ENCODE data around the gene BLVRA.

The BLVRA gene

GRCh38 chr7:43843296-43843695 lies 84.8 kb downstream of the BLVRA start:
- H3K4me3 ChIP-seq (ENCODE audit: low read depth, low read length) = no peak overlapping the region
- no peaks in the 10 kb centered on the region for H3K36me3 ChIP-seq (replicated peaks)
- no peak overlapping the region for H3K27ac ChIP-seq
- TF ChIP-seq, protein P1, sequence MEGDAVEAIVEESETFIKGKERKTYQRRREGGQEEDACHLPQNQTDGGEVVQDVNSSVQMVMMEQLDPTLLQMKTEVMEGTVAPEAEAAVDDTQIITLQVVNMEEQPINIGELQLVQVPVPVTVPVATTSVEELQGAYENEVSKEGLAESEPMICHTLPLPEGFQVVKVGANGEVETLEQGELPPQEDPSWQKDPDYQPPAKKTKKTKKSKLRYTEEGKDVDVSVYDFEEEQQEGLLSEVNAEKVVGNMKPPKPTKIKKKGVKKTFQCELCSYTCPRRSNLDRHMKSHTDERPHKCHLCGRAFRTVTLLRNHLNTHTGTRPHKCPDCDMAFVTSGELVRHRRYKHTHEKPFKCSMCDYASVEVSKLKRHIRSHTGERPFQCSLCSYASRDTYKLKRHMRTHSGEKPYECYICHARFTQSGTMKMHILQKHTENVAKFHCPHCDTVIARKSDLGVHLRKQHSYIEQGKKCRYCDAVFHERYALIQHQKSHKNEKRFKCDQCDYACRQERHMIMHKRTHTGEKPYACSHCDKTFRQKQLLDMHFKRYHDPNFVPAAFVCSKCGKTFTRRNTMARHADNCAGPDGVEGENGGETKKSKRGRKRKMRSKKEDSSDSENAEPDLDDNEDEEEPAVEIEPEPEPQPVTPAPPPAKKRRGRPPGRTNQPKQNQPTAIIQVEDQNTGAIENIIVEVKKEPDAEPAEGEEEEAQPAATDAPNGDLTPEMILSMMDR (IDR thresholded peaks at IDR 0.05; ENCODE audit: low read depth, low read length, missing control alignments) = no peak
- no peaks in the 10 kb centered on the region for H3K27me3 ChIP-seq (replicated peaks)
- in situ Hi-C loops (cut with HindIII; ENCODE audit: low pct_ligation_motif_present, low sequenced_read_pairs) = no loop called here
- DNase-seq = no peak

DNA sequence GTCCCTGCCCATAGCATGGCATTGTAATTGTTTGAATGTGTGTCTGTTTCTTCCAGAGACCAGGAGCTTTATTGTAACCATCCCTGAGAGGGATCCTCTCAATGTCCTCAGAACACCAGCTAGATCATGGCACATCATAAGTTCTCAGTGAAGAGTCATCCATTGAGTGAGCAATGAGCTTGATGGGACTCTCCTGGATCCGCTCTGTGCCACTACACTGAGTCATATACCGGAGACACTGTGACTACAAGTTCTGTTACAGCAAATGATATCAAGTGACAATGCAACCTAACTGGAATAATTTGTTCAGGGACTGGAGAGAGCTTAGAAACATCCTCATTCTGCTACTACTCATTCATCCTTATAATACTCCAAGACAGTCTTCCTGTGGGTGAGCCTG lies 85.8 kb downstream of the BLVRA start:
- Histone ChIP-seq H3K27ac (no peak overlapping the region), H3K36me3 (replicated peaks) (no peaks in the 10 kb centered on the region), H3K4me3 (ENCODE audit: low read depth, low read length) (no peak overlapping the region), H3K27me3 (replicated peaks) (no peaks in the 10 kb centered on the region)
- TF ChIP-seq, protein P1 (IDR thresholded peaks at IDR 0.05; ENCODE audit: low read depth, low read length, missing control alignments) = no peak
- in situ Hi-C loops (cut with HindIII; ENCODE audit: low pct_ligation_motif_present, low sequenced_read_pairs) = no loop called here
- DNase-seq = no peak

- in situ Hi-C loops (cut with HindIII; ENCODE audit: low pct_ligation_motif_present, low sequenced_read_pairs) = no loop called here
- Histone ChIP-seq H3K27me3 (replicated peaks) (no peaks in the 10 kb centered on the region), H3K36me3 (replicated peaks) (no peaks in the 10 kb centered on the region), H3K4me3 (ENCODE audit: low read depth, low read length) (no peak overlapping the region), H3K27ac (no peak overlapping the region)
- TF ChIP-seq, protein P1 (IDR thresholded peaks at IDR 0.05; ENCODE audit: low read depth, low read length, missing control alignments) = no peak
- no peak for DNase-seq
These were observed 86.2 kb downstream of the BLVRA start for GRCh38 chr7:43844662-43845061.

DNA sequence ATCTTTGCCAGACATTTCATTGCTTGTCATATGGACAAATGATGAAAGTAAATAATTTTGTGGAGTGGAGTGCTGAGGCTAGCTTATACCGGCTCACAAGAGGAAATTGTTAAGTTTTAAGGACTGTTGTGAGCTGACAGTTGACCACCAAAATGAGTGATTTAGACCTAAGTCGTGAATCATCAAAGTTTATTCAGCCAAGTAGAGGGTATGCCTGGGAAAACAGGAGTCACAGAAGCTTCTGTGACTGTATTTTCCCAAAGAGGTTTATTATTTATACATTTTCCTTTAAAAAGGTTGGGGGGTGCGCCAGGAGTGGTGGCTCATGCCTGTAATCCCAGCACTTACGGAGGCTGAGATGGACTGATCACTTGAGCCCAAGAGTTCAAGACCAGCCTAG lies 89.0 kb downstream of the BLVRA start:
- in situ Hi-C loops (cut with HindIII; ENCODE audit: low pct_ligation_motif_present, low sequenced_read_pairs) = no loop called here
- TF ChIP-seq, protein P1 (IDR thresholded peaks at IDR 0.05; ENCODE audit: low read depth, low read length, missing control alignments) = no peak
- no peaks in the 10 kb centered on the region for H3K36me3 ChIP-seq (replicated peaks)
- no peak overlapping the region for H3K27ac ChIP-seq
- no peak overlapping the region for H3K4me3 ChIP-seq (ENCODE audit: low read depth, low read length)
- H3K27me3 ChIP-seq (replicated peaks) = no peaks in the 10 kb centered on the region
- DNase-seq = no peak

GRCh38 chr7:43849047-43849446 lies 90.6 kb downstream of the BLVRA start:
- in situ Hi-C loops (cut with HindIII; ENCODE audit: low pct_ligation_motif_present, low sequenced_read_pairs) = no loop called here
- Histone ChIP-seq H3K27ac (no peak overlapping the region), H3K27me3 (replicated peaks) (no peaks in the 10 kb centered on the region), H3K36me3 (replicated peaks) (no peaks in the 10 kb centered on the region), H3K4me3 (ENCODE audit: low read depth, low read length) (no peak overlapping the region)
- TF ChIP-seq, protein P1 (IDR thresholded peaks at IDR 0.05; ENCODE audit: low read depth, low read length, missing control alignments) = no peak
- no peak for DNase-seq

- Histone ChIP-seq H3K4me3 (ENCODE audit: low read depth, low read length) (no peak overlapping the region), H3K27me3 (replicated peaks) (no peaks in the 10 kb centered on the region)
- in situ Hi-C loops (cut with HindIII; ENCODE audit: low pct_ligation_motif_present, low sequenced_read_pairs) = no loop called here
These were observed 92.1 kb downstream of the BLVRA start for GRCh38 chr7:43850348-43851116.

More at GRCh38 chr7:43850348-43851116, 92.1 kb downstream of the BLVRA start:
- Histone ChIP-seq H3K36me3 (replicated peaks) (no peaks in the 10 kb centered on the region), H3K27ac (no peak overlapping the region)
- TF ChIP-seq, protein P1 (IDR thresholded peaks at IDR 0.05; ENCODE audit: low read depth, low read length, missing control alignments) = no peak
- DNase-seq = no peak
